SH-SY5Y (cell line): ENCODE data around the gene BCL10.

ENCODE experiments used
- GATA2 ChIP-seq: IDR thresholded peaks from 2 replicates; pipeline ENCODE4 v1.6.1; 2011; ENCODE audit warnings: mild to moderate bottlenecking, low read depth, low read length
- GATA3 ChIP-seq: IDR thresholded peaks from 2 replicates; pipeline ENCODE4 v1.6.1; 2011; ENCODE audit warnings: low read depth, mild to moderate bottlenecking, low read length, moderate library complexity

- TF ChIP-seq GATA3: no peak
- TF ChIP-seq GATA2: no peak
Measured at GRCh38 chr1:85224734-85225623, 51.5 kb downstream of the BCL10 start.
